Gastrocnemius medialis (tissue), 4 donors: ENCODE measurements around the gene MAP4K5.

Experiments
- POLR2A ChIP-seq, 2 donors: fragments of 450-650 bp; IDR thresholded peaks; one replicate each; pipeline ENCODE4 v1.6.1; 2017; ENCODE audit warnings: antibody characterized with exemption in 2 of 2, mild to moderate bottlenecking in 2 of 2, moderate library complexity in 2 of 2
- TF ChIP-seq, protein P1 (sequence below), 5 experiments: fragments of 450-650 bp in 3 of 5; fragments of 200-600 bp in 2 of 5; sonication (generic) in 2 of 5; IDR thresholded peaks in 4 of 5; conservative IDR thresholded peaks in 1 of 5; 1 replicate in 4 of 5; 2 replicates in 1 of 5; pipeline ENCODE4 v1.5.1; 2016 to 2019; ENCODE audit warnings: antibody characterized with exemption in 5 of 5, mild to moderate bottlenecking in 3 of 5, moderate library complexity in 3 of 5

DNA sequence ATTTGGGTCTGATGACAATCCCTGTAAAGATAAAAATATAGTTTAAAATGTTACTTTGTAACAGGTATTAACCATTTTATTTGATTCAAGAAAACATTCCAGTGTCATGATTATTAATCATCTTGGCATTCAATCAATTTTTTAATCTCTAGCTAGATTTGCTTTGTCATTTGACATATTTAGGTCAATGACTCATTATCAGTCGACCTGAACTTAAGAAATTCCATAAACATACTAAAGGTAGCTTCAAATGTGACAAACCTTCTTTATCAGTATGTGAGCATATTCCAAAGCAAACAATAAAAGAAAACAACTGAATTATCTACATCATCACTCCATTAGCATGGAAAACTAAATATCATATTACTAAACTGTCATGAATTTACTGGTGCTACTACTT, 84.9 kb downstream of the MAP4K5 start:
- TF ChIP-seq, protein P1, sequence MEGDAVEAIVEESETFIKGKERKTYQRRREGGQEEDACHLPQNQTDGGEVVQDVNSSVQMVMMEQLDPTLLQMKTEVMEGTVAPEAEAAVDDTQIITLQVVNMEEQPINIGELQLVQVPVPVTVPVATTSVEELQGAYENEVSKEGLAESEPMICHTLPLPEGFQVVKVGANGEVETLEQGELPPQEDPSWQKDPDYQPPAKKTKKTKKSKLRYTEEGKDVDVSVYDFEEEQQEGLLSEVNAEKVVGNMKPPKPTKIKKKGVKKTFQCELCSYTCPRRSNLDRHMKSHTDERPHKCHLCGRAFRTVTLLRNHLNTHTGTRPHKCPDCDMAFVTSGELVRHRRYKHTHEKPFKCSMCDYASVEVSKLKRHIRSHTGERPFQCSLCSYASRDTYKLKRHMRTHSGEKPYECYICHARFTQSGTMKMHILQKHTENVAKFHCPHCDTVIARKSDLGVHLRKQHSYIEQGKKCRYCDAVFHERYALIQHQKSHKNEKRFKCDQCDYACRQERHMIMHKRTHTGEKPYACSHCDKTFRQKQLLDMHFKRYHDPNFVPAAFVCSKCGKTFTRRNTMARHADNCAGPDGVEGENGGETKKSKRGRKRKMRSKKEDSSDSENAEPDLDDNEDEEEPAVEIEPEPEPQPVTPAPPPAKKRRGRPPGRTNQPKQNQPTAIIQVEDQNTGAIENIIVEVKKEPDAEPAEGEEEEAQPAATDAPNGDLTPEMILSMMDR (IDR thresholded peaks at IDR 0.05 in 4 of 5, conservative IDR thresholded peaks at IDR 0.05 in 1 of 5) = no peak
- TF ChIP-seq POLR2A (IDR thresholded peaks at IDR 0.05) = no peak
